GM12878 (cell line): ENCODE results near the gene LRP1. TPM values are rescaled to one million over a fixed set of nuclear protein-coding genes. Genes with fewer than 3 reads are reported as not detected.

Experiments used
- ATAC-seq: fragments of 200-7000 bp; cut with Tn5 transposase; 3 replicates; pipeline ENCODE4 v1.9.1; 2020; ENCODE audit warnings: mild to moderate bottlenecking, moderate library complexity
- BruUV-seq: library from RNA; stranded (reverse); fragments of 400-500 nt; replicated peaks from 2 replicates; lab custom pipeline; 2021; lab: Mats Ljungman, UMichigan
- CTCF ChIA-PET: fragments of 300-600 bp; sonication (Branson Sonifier 250); formaldehyde crosslinking; extraction: SDS; loops from one replicate; lab custom pipeline; 2021; ENCODE audit warnings: inconsistent platforms; lab: Yijun Ruan, JAX
- POLR2A ChIA-PET: fragments of 350-600 bp; formaldehyde crosslinking; extraction: SDS; loops from one replicate; lab custom pipeline; 2021; ENCODE audit warnings: inconsistent platforms; lab: Charles Lee
- RAD21 ChIA-PET: fragments of 300-600 bp; sonication (Branson Sonifier 250); formaldehyde crosslinking; loops from one replicate; lab custom pipeline; 2023; ENCODE audit warnings: antibody characterized with exemption; ENCODE audit not compliant: unreplicated experiment; lab: Charles Lee
- SMC1A ChIA-PET: fragments of 300-600 bp; sonication (Branson Sonifier 250); formaldehyde crosslinking; loops from one replicate; lab custom pipeline; 2023; ENCODE audit not compliant: unreplicated experiment, uncharacterized antibody; lab: Charles Lee
- DNase-seq: peaks from one replicate; pipeline ENCODE4 v3.0.0-alpha.2; 2011; ENCODE audit warnings: low read depth, low spot score
- FAIRE-seq: peaks from 3 replicates; lab custom pipeline; 2011; peaks lifted over from hg19 to GRCh38; lab: Jason Lieb, UNC
- H2AFZ ChIP-seq: 2 replicates; pipeline ENCODE4 v1.6.0; 2011; ENCODE audit warnings: low read depth, low read length, control low read depth; ENCODE audit not compliant: control insufficient read depth
- H3K27ac ChIP-seq: 2 replicates; pipeline ENCODE4 v1.5.1; 2011; ENCODE audit warnings: control low read depth; ENCODE audit not compliant: control insufficient read depth, insufficient read depth
- H3K27me3 ChIP-seq, 2 experiments: replicated peaks in 1 of 2; 2 replicates each; pipeline versions ENCODE4 v1.6.0 to v1.6.1; 2011; ENCODE audit warnings: low read length in 1 of 2; ENCODE audit not compliant: control insufficient read depth in 2 of 2, insufficient read depth in 2 of 2
- H3K36me3 ChIP-seq, 2 experiments: 2 replicates each; pipeline ENCODE4 v1.5.1; 2011; ENCODE audit warnings: low read length in 1 of 2; ENCODE audit not compliant: control insufficient read depth in 2 of 2, insufficient read depth in 2 of 2
- H3K4me1 ChIP-seq: 2 replicates; pipeline ENCODE4 v1.6.1; 2011; ENCODE audit warnings: mild to moderate bottlenecking, low read length, moderate library complexity, mixed read lengths; ENCODE audit not compliant: control insufficient read depth, insufficient read depth
- H3K4me2 ChIP-seq: 2 replicates; pipeline ENCODE4 v1.6.0; 2011; ENCODE audit warnings: control low read depth; ENCODE audit not compliant: control insufficient read depth, insufficient read depth
- H3K4me3 ChIP-seq: fragments of 200-600 bp; sonication (generic); 2 replicates; pipeline ENCODE4 v1.5.1; 2016
- H3K79me2 ChIP-seq: 2 replicates; pipeline ENCODE4 v1.6.0; 2011; ENCODE audit warnings: low read length; ENCODE audit not compliant: control insufficient read depth, insufficient read depth
- H3K9ac ChIP-seq: 2 replicates; pipeline ENCODE4 v1.8.0; 2011; ENCODE audit warnings: low read length, control low read depth, mixed read lengths; ENCODE audit not compliant: control insufficient read depth, insufficient read depth
- H3K9me3 ChIP-seq: replicated peaks from 3 replicates; pipeline ENCODE4 v1.5.1; 2011; ENCODE audit warnings: mild to moderate bottlenecking, low read length; ENCODE audit not compliant: control insufficient read depth, insufficient read depth
- H4K20me1 ChIP-seq: 2 replicates; pipeline ENCODE4 v1.6.0; 2011; ENCODE audit not compliant: control insufficient read depth, insufficient read depth
- HDAC6 ChIP-seq: fragments of 200-600 bp; sonication (generic); IDR thresholded peaks from one replicate; pipeline ENCODE4 v1.8.0; 2017; ENCODE audit warnings: antibody characterized with exemption; ENCODE audit not compliant: unreplicated experiment
- NFXL1 ChIP-seq: fragments of 450-650 bp; IDR thresholded peaks from 2 replicates; pipeline ENCODE4 v1.6.1; 2017; ENCODE audit warnings: antibody characterized with exemption, mild to moderate bottlenecking, borderline replicate concordance
- PAX8 ChIP-seq: fragments of 450-650 bp; IDR thresholded peaks from 2 replicates; pipeline ENCODE4 v1.6.1; 2017; ENCODE audit warnings: mild to moderate bottlenecking, moderate library complexity
- POLR2AphosphoS5 ChIP-seq: IDR thresholded peaks from 2 replicates; pipeline ENCODE4 v1.6.1; 2011; ENCODE audit warnings: mild to moderate bottlenecking, low read length, inconsistent platforms
- RBBP5 ChIP-seq: fragments of 200-600 bp; sonication (generic); conservative IDR thresholded peaks from 2 replicates; pipeline ENCODE4 v1.6.1; 2016
- RUNX3 ChIP-seq: IDR thresholded peaks from 2 replicates; pipeline ENCODE4 v1.6.1; 2012; ENCODE audit warnings: low read length, inconsistent platforms
- SKIL ChIP-seq: fragments of 450-650 bp; IDR thresholded peaks from 2 replicates; pipeline ENCODE4 v1.6.1; 2017; ENCODE audit warnings: mild to moderate bottlenecking, low read depth, inconsistent platforms; ENCODE audit not compliant: poor library complexity, severe bottlenecking
- ZBTB4 ChIP-seq: fragments of 450-650 bp; formaldehyde crosslinking; IDR thresholded peaks from 2 replicates; pipeline ENCODE4 v1.4.0; 2022; ENCODE audit warnings: mild to moderate bottlenecking, moderate library complexity
- ZNF207 ChIP-seq: fragments of 450-650 bp; IDR thresholded peaks from 2 replicates; pipeline ENCODE4 v1.6.1; 2014; ENCODE audit warnings: antibody characterized with exemption, mild to moderate bottlenecking, borderline replicate concordance
- ZNF687 ChIP-seq: fragments of 450-650 bp; IDR thresholded peaks from 2 replicates; pipeline ENCODE4 v1.6.1; 2017; ENCODE audit warnings: mild to moderate bottlenecking, moderate library complexity
- WGBS: methylation state at CpG from one replicate; pipeline ENCODE4 v1.1.6; 2016; ENCODE audit warnings: low lambda C conversion rate; ENCODE audit not compliant: insufficient replicate concordance, insufficient coverage; ENCODE audit errors: missing lambda C conversion rate; 5-methylcytosine and 5-hydroxymethylcytosine counted together
- in situ Hi-C: fragments of 300-500 bp; cut with MboI; formaldehyde crosslinking; loops from 9 replicates; pipeline ENCODE4 v1.14.3; 2018; ENCODE audit warnings: mixed read lengths
- intact Hi-C: fragments of 100-400 bp; cut with micrococcal nuclease; formaldehyde crosslinking; loops from one replicate; pipeline ENCODE4 v1.14.2; 2022; ENCODE audit not compliant: unreplicated experiment
- polyA plus RNA-seq, 11 experiments: library from polyadenylated mRNA; depleted of rRNA in 4 of 11; unstranded in 6 of 11; stranded (reverse) in 5 of 11; fragments of >200 nt; fragmentation: Nextera tagmentation in 4 of 11; fragmentation: Illumina TruSeq in 1 of 11; extraction: Ambion mirVana in 4 of 11; extraction: Trizol in 1 of 11; gene quantifications; 1 replicate in 1 of 11; 2 replicates in 10 of 11; pipeline versions ENCODE4 v1.2.1 to v1.2.3, GENCODE V29; 2011 to 2016; ENCODE audit warnings: inconsistent platforms in 2 of 11, missing spikeins in 2 of 11, low read depth in 1 of 11
- total RNA-seq, 4 experiments: library from RNA; depleted of rRNA in 3 of 4; stranded (reverse); fragments of >200 nt in 3 of 4; fragmentation: Illumina TruSeq in 1 of 4; extraction: Trizol in 1 of 4; gene quantifications; 2 replicates each; pipeline versions ENCODE4 v1.2.1 to v1.2.3, GENCODE V29; 2013 to 2021

Gene LRP1
- total and polyA plus RNA-seq, 10 of the 15 experiments (the other 5 are each of a cell fraction or from before 2014, with no cell fraction given) = under 0.01 to 1.1 (median 0.20) TPM; not detected in 2

- TF ChIP-seq RUNX3 (no peak), ZNF687 (no peak)
These were observed 65.5 kb downstream of the LRP1 start (continued) for GRCh38 chr12:57193706-57194245.

- Histone ChIP-seq H3K27me3 (no peaks in the 10 kb centered on the region), H3K4me1 (no peaks in the 10 kb centered on the region), H3K4me2 (no peak overlapping the region), H3K27ac (no peak overlapping the region), H3K9ac (no peak overlapping the region), H3K36me3 (no peaks in the 10 kb centered on the region; a peak in 1 of 4 replicates), H3K79me2 (no peaks in the 10 kb centered on the region), H2AFZ (no peak overlapping the region), H4K20me1 (no peaks in the 10 kb centered on the region), H3K4me3 (no peak overlapping the region), H3K9me3 (no peaks in the 10 kb centered on the region)
- POLR2A ChIA-PET = no interaction called here
- FAIRE-seq (no peak), DNase-seq (no peak), ATAC-seq (no peak)
- CTCF ChIA-PET = interaction anchor here (1.2 kb wide), 1 partner anchor 20 kb away, joined by 3 read pairs; no protein-coding TSS in a partner anchor
- in situ Hi-C loops (no loop called here), intact Hi-C loops (no loop called here)
- 14% methylated on average over 18 of the region's 18 CpGs for WGBS
- RAD21 ChIA-PET = no interaction called here
- SMC1A ChIA-PET = no interaction called here
- no TSS peak for BruUV-seq
- no peak for TF ChIP-seq RBBP5
- no peak for TF ChIP-seq ZBTB4
- no peak for TF ChIP-seq HDAC6
- no peak for TF ChIP-seq SKIL
- TF ChIP-seq POLR2AphosphoS5 = no peak
- no peak for TF ChIP-seq NFXL1
- no peak for TF ChIP-seq PAX8
- TF ChIP-seq ZNF207 = no peak
These were observed 66.0 kb downstream of the LRP1 start for GRCh38 chr12:57194253-57194652.
